GM13977 (cell line): ENCODE data around the gene QRFPR.

Experiments
- DNase-seq: peaks from one replicate; pipeline ENCODE4 v3.0.0; 2012; ENCODE audit warnings: low spot score
- in situ Hi-C: fragments of 300-500 bp; cut with MboI; formaldehyde crosslinking; loops from one replicate; pipeline ENCODE4 v1.12.0; 2022; ENCODE audit warnings: low sequenced_read_pairs, low pct_unique_long_range_greater_than_20kb, mixed read lengths, inconsistent platforms; ENCODE audit not compliant: unreplicated experiment
- TF ChIP-seq, protein P1 (sequence below): IDR thresholded peaks from 2 replicates; pipeline ENCODE4 v1.5.1; 2012; ENCODE audit warnings: mild to moderate bottlenecking, control low read depth; ENCODE audit not compliant: insufficient read depth; ENCODE audit errors: extremely low read depth, missing control alignments

The QRFPR gene

DNA sequence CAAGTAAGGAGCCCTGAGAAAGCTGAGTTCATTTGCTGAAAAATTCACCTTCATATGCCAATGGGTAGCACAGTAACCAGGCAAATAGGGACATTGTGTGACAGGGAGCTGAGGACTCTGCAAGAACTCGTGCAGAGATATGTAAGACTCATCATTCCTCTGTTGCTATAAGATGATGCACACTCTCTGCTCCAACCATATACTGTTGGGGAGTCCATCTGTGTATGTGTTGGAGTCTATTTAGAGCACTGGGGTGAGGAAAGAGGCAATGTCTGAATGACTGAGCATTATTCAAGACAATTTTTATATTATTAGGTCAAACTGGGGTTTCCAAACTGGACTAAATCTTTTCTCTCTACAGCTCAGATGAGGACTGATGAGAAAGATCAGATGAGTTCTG is 100.4 kb downstream of the QRFPR start:
- DNase-seq, result no peak
- TF ChIP-seq, protein P1, sequence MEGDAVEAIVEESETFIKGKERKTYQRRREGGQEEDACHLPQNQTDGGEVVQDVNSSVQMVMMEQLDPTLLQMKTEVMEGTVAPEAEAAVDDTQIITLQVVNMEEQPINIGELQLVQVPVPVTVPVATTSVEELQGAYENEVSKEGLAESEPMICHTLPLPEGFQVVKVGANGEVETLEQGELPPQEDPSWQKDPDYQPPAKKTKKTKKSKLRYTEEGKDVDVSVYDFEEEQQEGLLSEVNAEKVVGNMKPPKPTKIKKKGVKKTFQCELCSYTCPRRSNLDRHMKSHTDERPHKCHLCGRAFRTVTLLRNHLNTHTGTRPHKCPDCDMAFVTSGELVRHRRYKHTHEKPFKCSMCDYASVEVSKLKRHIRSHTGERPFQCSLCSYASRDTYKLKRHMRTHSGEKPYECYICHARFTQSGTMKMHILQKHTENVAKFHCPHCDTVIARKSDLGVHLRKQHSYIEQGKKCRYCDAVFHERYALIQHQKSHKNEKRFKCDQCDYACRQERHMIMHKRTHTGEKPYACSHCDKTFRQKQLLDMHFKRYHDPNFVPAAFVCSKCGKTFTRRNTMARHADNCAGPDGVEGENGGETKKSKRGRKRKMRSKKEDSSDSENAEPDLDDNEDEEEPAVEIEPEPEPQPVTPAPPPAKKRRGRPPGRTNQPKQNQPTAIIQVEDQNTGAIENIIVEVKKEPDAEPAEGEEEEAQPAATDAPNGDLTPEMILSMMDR, result no peak
- in situ Hi-C loops, result no loop called here

DNA sequence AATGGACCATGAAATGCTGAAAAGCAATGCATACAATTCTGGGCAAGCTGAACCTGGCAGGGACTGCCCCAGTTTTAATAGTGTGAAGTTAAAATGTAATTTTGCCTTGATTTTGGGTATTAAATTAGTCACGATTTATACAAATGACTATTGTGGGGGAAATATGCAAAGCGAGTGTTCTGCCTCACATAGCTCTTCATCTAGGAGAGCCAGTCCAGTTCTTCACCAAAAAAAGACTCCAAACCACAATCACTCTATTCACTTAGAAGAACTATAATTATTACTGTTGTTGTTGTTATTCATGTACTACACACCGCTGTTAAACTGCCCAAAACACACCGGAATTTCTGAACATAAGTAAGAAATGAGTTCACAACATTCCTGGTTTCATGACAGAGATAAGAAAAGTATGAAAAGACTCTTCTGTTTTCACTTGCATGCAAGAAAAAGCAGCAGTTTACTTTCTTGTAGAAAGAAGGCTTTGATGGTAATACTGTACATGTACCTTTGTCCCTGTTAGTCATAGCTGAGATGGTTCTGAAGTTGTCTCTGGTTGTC is 101.9 kb downstream of the QRFPR start:
- TF ChIP-seq, protein P1, result no peak
- in situ Hi-C loops, result no loop called here
- DNase-seq, result peak; percentile 59
